ENCODE data around the gene GNRH2. TPM values are rescaled to one million over a fixed set of nuclear protein-coding genes. Genes with fewer than 3 reads are reported as not detected.

The GNRH2 gene
- total RNA-seq, 1 donor from 2014 or later, result 0.89 TPM

Other genes with a start within 250 kb of the GNRH2 start
- 0.39 and 0.45 TPM in 2 replicates for gene CPXM1, start 243.0 kb upstream of the GNRH2 start, total RNA-seq
- gene C20orf141, start 228.6 kb upstream of the GNRH2 start, total RNA-seq, result not detected in 2 replicates
- not detected in 2 replicates for gene TMEM239, start 227.3 kb upstream of the GNRH2 start, total RNA-seq
- gene PCED1A, start 203.0 kb upstream of the GNRH2 start, total RNA-seq, result 22.0 and 23.4 TPM in 2 replicates
- gene VPS16, start 202.9 kb upstream of the GNRH2 start, total RNA-seq, result 47.4 and 50.5 TPM in 2 replicates
- gene PTPRA, start 170.1 kb upstream of the GNRH2 start, total RNA-seq, result 65.4 and 70.2 TPM in 2 replicates
- gene MRPS26, start 2.4 kb downstream of the GNRH2 start, total RNA-seq, result 42.2 and 43.9 TPM in 2 replicates
- gene OXT, start 28.0 kb downstream of the GNRH2 start, total RNA-seq, result not detected in 2 replicates
- gene AVP, start 41.1 kb downstream of the GNRH2 start, total RNA-seq, result not detected in 2 replicates
- gene FASTKD5, start 116.2 kb downstream of the GNRH2 start, total RNA-seq, result 24.7 and 26.8 TPM in 2 replicates
- 8.4 and 9.4 TPM in 2 replicates for gene UBOX5, start 116.2 kb downstream of the GNRH2 start, total RNA-seq
- 0.34 and 0.45 TPM in 2 replicates for gene LZTS3, start 129.9 kb downstream of the GNRH2 start, total RNA-seq
- gene DDRGK1, start 161.1 kb downstream of the GNRH2 start, total RNA-seq, result 51.5 and 52.9 TPM in 2 replicates
- 73.8 and 74.3 TPM in 2 replicates for gene ITPA, start 165.9 kb downstream of the GNRH2 start, total RNA-seq
- gene SLC4A11, start 195.6 kb downstream of the GNRH2 start, total RNA-seq, result 1.0 and 1.1 TPM in 2 replicates

Data from T-helper 2 cell treated with Interferon-gamma antibody and Interleukin-4, amounts not matched to agents 100 ng/mL and 5 ng/mL, for 36 hours (primary cell).